ENCODE measurements around the gene ERBB4.

The ERBB4 gene

GRCh38 chr2:211368467-211368866 is 1170.1 kb downstream of the ERBB4 start:
- DNase-seq, result no peak

GRCh38 chr2:211367711-211368110 is 1170.9 kb downstream of the ERBB4 start:
- no peak for DNase-seq

- no peak for DNase-seq
Measured at GRCh38 chr2:211367293-211367692, 1171.3 kb downstream of the ERBB4 start.

- DNase-seq, result no peak
Measured at GRCh38 chr2:211364911-211365310, 1173.7 kb downstream of the ERBB4 start.

- DNase-seq, result no peak
Measured at GRCh38 chr2:211361383-211361782, 1177.2 kb downstream of the ERBB4 start.

DNA sequence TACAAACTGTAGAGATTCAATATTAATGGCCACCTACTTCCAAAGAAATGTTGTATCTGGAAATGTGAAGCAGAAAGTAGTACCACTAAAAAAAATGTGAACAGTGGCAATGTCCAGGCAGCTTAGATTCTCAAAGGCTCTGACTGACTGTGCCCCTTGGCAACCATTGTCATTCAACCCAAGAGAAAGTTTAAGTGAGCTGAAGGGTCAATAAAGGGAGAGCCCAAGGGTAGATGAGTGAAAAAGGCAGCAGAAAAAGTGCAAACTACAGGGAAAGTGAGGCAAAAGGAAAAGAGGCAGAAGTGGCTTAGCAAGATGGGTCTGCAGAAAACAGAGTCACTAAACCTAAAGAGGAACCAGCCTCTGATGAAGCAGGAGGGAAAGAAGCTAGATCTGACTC is 1179.3 kb downstream of the ERBB4 start:
- no peak for DNase-seq

DNA sequence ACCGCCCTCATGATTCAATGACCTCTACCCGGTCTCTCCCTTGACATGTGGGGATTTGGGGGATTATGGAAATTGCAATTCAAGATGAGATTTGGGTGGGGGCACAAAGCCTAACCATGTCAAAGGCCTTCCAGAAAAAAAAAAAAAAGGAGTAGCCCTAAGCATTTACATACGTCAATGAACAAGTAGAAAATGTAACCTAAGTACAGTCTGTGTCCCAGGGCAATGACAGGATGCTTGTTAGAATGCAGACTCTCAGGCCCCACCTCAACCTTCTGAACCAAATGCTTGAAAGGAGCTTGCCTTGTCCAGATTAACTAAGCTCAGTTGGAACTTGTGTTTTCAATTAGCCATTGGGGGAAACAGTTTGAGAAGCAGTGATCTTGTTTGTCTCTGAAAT is 1180.1 kb downstream of the ERBB4 start:
- no peak for DNase-seq

DNA sequence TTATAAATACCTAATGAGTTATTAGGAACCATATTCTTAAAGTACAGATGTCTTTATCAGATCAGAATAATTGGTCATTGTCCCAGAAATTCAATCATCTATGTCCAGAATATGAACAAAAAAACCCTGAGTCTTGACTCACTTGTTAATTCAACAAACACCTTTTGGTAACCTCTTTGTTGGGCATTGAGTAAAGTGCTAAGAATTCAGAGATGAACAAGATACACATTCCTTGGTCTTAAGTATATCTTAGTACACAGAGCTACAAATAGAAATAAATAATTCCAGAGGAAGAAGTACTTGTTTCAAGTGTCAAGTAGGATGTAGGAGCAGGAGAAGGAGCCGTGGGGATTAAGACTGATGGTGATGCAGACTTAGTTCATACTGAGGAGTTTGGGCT is 1184.1 kb downstream of the ERBB4 start:
- no peak for DNase-seq

DNA sequence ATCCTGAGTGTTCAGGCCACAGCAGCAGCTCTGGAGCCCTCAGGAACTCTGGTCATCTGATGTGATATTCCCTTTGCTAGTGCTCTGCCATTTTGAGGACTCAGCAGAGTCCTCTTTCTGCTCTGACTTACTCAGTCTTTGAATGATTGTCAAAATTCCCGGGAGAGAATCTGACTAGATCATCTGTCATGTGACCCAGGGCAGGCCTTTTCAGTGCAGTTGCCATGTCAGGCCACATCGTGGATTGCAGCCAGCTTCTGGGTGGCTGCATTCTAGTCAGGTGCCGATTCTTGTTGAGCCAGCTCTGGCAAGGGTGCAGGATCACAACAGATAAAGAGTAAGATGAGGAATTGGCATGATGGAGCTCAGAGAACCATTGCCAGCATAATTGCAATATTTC is 1186.6 kb downstream of the ERBB4 start:
- no peak for DNase-seq

GRCh38 chr2:211349031-211349430 is 1189.6 kb downstream of the ERBB4 start:
- no peak for DNase-seq

GRCh38 chr2:211347328-211347727 is 1191.3 kb downstream of the ERBB4 start:
- DNase-seq, result no peak

DNA sequence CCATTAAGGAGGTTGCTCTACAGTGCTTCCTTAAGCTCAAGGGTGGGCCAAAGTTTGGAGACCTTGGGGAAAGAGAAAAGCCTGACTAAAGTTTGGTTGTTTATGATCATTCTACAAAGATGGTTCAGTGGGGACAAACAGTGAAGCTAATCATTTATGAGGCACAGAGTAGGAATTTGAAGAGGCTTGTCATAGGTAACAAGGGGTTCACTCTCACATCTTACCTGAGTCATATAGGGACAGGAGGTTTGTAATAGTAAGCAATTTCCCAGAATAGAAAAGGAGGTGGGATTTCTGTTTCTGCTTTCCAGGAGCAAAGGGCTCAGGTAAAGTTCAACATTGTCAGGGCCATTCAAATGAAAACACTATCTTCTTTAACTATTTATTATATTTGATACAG is 1194.3 kb downstream of the ERBB4 start:
- no peak for DNase-seq

- no peak for DNase-seq
Measured at GRCh38 chr2:211333377-211333776, 1205.2 kb downstream of the ERBB4 start.

- no peak for DNase-seq
Measured at GRCh38 chr2:211331736-211332135, 1206.9 kb downstream of the ERBB4 start.

DNA sequence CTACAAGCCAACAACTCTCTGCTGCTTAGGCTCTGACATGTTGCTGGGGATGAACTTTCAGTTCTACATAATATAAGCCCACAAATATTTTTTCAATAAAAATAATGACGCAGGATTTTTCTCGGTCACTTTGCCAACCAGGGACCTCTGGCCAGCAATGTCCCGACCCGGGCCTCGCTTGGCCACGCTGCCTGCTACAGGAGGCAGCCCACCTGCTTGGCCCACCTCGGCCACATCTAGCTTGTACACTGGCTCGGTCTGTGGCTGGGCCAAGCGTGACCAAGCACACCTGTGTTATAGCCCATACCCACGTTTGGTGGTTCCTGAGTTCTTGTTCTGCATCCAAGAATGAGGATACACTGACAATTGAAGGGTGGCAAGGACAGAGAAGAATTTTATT is 1208.7 kb downstream of the ERBB4 start:
- DNase-seq, result no peak

- DNase-seq, result no peak
Measured at GRCh38 chr2:211329421-211329820, 1209.2 kb downstream of the ERBB4 start.

GRCh38 chr2:211328126-211328525 is 1210.5 kb downstream of the ERBB4 start:
- no peak for DNase-seq
